Liver (tissue), 9 donors: ENCODE results near the gene CDPF1. TPM values are rescaled to one million over a fixed set of nuclear protein-coding genes. Genes with fewer than 3 reads are reported as not detected.

Source experiments
- DNase-seq: peaks from one replicate; pipeline ENCODE4 v3.0.0-alpha.2; 2017; ENCODE audit warnings: low spot score
- H3K27ac ChIP-seq, 2 donors: one replicate each; pipeline ENCODE4 v1.7.0; 2013; ENCODE audit warnings: inconsistent platforms in 2 of 2, low read length in 2 of 2, control low read depth in 1 of 2, low read depth in 1 of 2, mild to moderate bottlenecking in 1 of 2
- H3K27me3 ChIP-seq, 4 donors: one replicate each; pipeline versions ENCODE4 v1.6.1 to v1.7.0; 2013; ENCODE audit warnings: low read length in 3 of 4, inconsistent platforms in 1 of 4, mild to moderate bottlenecking in 1 of 4, moderate library complexity in 1 of 4; ENCODE audit not compliant: control insufficient read depth in 4 of 4, insufficient read depth in 4 of 4
- H3K36me3 ChIP-seq, 4 donors: one replicate each; pipeline versions ENCODE4 v1.6.1 to v1.7.0; 2013; ENCODE audit warnings: low read length in 3 of 4, mild to moderate bottlenecking in 3 of 4, low read depth in 1 of 4, moderate library complexity in 1 of 4; ENCODE audit not compliant: control insufficient read depth in 4 of 4, insufficient read depth in 3 of 4
- H3K4me1 ChIP-seq, 4 donors: one replicate each; pipeline versions ENCODE4 v1.6.1 to v1.7.0; 2013; ENCODE audit warnings: low read length in 3 of 4, mild to moderate bottlenecking in 3 of 4, moderate library complexity in 1 of 4; ENCODE audit not compliant: control insufficient read depth in 4 of 4, insufficient read depth in 4 of 4
- H3K4me3 ChIP-seq, 3 donors: one replicate each; pipeline versions ENCODE4 v1.6.1 to v1.7.0; 2013; ENCODE audit warnings: low read length in 3 of 3, control low read depth in 1 of 3, low read depth in 1 of 3, mild to moderate bottlenecking in 1 of 3
- H3K9ac ChIP-seq, 2 donors: one replicate each; pipeline ENCODE4 v1.7.0; 2013; ENCODE audit warnings: low read length in 2 of 2, mild to moderate bottlenecking in 2 of 2, moderate library complexity in 2 of 2, control low read depth in 1 of 2, low read depth in 1 of 2
- H3K9me3 ChIP-seq, 4 donors: one replicate each; pipeline versions ENCODE4 v1.6.1 to v1.7.0; 2013; ENCODE audit warnings: low read length in 3 of 4; ENCODE audit not compliant: control insufficient read depth in 4 of 4
- EGR1 ChIP-seq, 2 donors: IDR thresholded peaks; 2 replicates each; pipeline ENCODE4 v1.6.1; 2016 to 2018; ENCODE audit warnings: antibody characterized with exemption in 2 of 2, low read depth in 2 of 2
- FOXA1 ChIP-seq: IDR thresholded peaks from 2 replicates; pipeline ENCODE4 v1.6.1; 2016; ENCODE audit warnings: antibody characterized with exemption
- FOXA2 ChIP-seq: IDR thresholded peaks from 2 replicates; pipeline ENCODE4 v1.6.1; 2016; ENCODE audit warnings: antibody characterized with exemption
- GABPA ChIP-seq, 2 donors: IDR thresholded peaks in 1 of 2; conservative IDR thresholded peaks in 1 of 2; 2 replicates each; pipeline ENCODE4 v1.6.1; 2016; ENCODE audit warnings: antibody characterized with exemption in 2 of 2, mild to moderate bottlenecking in 1 of 2, moderate library complexity in 1 of 2
- HNF4A ChIP-seq, 2 donors: conservative IDR thresholded peaks; 2 replicates each; pipeline ENCODE4 v1.6.1; 2016; ENCODE audit warnings: antibody characterized with exemption in 2 of 2, mild to moderate bottlenecking in 2 of 2
- HNF4G ChIP-seq: IDR thresholded peaks from 2 replicates; pipeline ENCODE4 v1.6.1; 2016; ENCODE audit warnings: antibody characterized with exemption
- JUND ChIP-seq, 2 donors: IDR thresholded peaks; 2 replicates each; pipeline ENCODE4 v1.6.1; 2016; ENCODE audit warnings: antibody characterized with exemption in 2 of 2
- NR2F2 ChIP-seq: IDR thresholded peaks from 2 replicates; pipeline ENCODE4 v1.6.1; 2016; ENCODE audit warnings: antibody characterized with exemption
- RAD21 ChIP-seq, 2 donors: IDR thresholded peaks; 2 replicates each; pipeline ENCODE4 v1.6.1; 2016; ENCODE audit warnings: antibody characterized with exemption in 2 of 2, mild to moderate bottlenecking in 2 of 2
- RXRA ChIP-seq, 2 donors: IDR thresholded peaks; 2 replicates each; pipeline ENCODE4 v1.6.1; 2017 to 2018; ENCODE audit warnings: antibody characterized with exemption in 2 of 2, mild to moderate bottlenecking in 1 of 2
- SP1 ChIP-seq: IDR thresholded peaks from 2 replicates; pipeline ENCODE4 v1.6.1; 2018; ENCODE audit warnings: antibody characterized with exemption, mild to moderate bottlenecking
- TAF1 ChIP-seq: conservative IDR thresholded peaks from 2 replicates; pipeline ENCODE4 v1.6.1; 2016; ENCODE audit warnings: antibody characterized with exemption, mild to moderate bottlenecking
- YY1 ChIP-seq: IDR thresholded peaks from 2 replicates; pipeline ENCODE4 v1.6.1; 2016; ENCODE audit warnings: antibody characterized with exemption, mild to moderate bottlenecking
- WGBS: extraction: QIAGEN DNeasy Blood & Tissue Kit; methylation state at CpG from one replicate; pipeline ENCODE4 v1.1.7; 2013; 5-methylcytosine and 5-hydroxymethylcytosine counted together
- polyA plus RNA-seq, 2 donors: library from polyadenylated mRNA; stranded (reverse) in 1 of 2; unstranded in 1 of 2; fragments of 200-250 nt in 1 of 2; fragments of >200 nt in 1 of 2; fragmentation: Nextera tagmentation in 1 of 2; extraction: Ambion mirVana in 1 of 2; gene quantifications; one replicate each; pipeline versions ENCODE4 v1.2.1 to v1.2.3, GENCODE V29; 2013 to 2015
- total RNA-seq, 2 donors: library from RNA; depleted of rRNA; stranded (reverse); fragments of >200 nt; gene quantifications; one replicate each; pipeline ENCODE4 v1.2.3, GENCODE V29; 2014
- TF ChIP-seq, protein P1 (sequence below): IDR thresholded peaks from 2 replicates; pipeline ENCODE4 v1.6.1; 2016; ENCODE audit warnings: antibody characterized with exemption
- TF ChIP-seq, protein P2 (sequence below): fragments of 150-350 bp; IDR thresholded peaks from 2 replicates; pipeline ENCODE4 v1.5.1; 2017; ENCODE audit warnings: improper control_type of control experiment, low read depth, low read length; ENCODE audit not compliant: missing input control
- TF ChIP-seq, protein P3 (sequence below): IDR thresholded peaks from 2 replicates; pipeline ENCODE4 v1.6.1; 2016; ENCODE audit warnings: antibody characterized with exemption, mild to moderate bottlenecking
- TF ChIP-seq, protein P4 (sequence below): IDR thresholded peaks from 2 replicates; pipeline ENCODE4 v1.6.1; 2016; ENCODE audit warnings: antibody characterized with exemption
- TF ChIP-seq, protein P5 (sequence below): IDR thresholded peaks from 2 replicates; pipeline ENCODE4 v1.6.1; 2016; ENCODE audit warnings: antibody characterized with exemption
- donor health status: healthy.
- donor health status: healthy.
- donor health status: healthy.
- donor health status: healthy.
- donor health status: healthy.

The CDPF1 gene
- total and polyA plus RNA-seq, 4 donors: 3.9 to 6.6 (median 5.3) TPM

DNA sequence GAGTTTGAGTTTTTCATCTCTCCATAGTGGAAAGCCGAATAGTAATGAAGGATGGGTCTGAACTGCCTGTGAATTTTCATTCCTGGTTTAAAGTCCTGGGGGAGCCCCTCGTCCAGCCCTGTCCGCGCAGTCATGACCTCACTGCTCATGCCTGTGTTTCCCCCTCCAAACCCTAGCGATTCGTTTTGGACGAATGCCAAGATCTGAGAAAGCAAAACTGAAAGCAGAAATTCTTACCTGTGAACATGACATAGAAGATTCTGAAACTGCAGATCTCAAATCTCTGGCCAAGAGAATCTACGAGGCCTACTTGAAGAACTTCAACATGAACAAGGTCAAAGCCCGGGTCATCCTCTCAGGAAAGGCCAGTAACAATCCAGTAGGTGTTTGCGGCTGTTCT is 30.5 kb downstream of the CDPF1 start (continued):
- TF ChIP-seq, protein P1, sequence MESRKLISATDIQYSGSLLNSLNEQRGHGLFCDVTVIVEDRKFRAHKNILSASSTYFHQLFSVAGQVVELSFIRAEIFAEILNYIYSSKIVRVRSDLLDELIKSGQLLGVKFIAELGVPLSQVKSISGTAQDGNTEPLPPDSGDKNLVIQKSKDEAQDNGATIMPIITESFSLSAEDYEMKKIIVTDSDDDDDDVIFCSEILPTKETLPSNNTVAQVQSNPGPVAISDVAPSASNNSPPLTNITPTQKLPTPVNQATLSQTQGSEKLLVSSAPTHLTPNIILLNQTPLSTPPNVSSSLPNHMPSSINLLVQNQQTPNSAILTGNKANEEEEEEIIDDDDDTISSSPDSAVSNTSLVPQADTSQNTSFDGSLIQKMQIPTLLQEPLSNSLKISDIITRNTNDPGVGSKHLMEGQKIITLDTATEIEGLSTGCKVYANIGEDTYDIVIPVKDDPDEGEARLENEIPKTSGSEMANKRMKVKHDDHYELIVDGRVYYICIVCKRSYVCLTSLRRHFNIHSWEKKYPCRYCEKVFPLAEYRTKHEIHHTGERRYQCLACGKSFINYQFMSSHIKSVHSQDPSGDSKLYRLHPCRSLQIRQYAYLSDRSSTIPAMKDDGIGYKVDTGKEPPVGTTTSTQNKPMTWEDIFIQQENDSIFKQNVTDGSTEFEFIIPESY: no peak

DNA sequence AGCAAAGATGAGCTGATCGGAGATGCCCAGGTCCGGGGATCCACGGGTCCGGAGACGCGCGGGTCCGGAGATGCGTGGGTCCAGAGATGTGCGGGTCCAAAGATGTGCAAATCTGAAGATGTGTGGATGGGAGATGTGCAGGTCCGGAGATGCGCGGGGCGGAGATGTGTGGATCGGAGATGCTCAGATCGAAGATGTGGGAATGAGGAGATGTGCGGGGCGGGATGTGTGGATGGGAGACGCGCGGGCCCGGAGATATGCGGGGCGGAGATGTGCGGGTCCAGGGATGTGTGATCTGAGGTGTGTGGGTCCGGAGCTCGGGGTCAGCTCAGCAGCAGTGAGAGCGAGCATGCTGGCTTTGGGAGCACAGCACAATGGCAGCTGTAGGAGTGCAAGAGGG is 35.5 kb downstream of the CDPF1 start:
- H3K27me3 ChIP-seq: no peaks in the 10 kb centered on the region
- H3K4me3 ChIP-seq: no peak overlapping the region
- H3K4me1 ChIP-seq: peaks cover 0 to 3% (median 0%) of the 10 kb centered on the region in 4 donors
- 98% methylated on average over 28 of the region's 28 CpGs for WGBS
- DNase-seq: no peak
- H3K9me3 ChIP-seq: no peaks in the 10 kb centered on the region
- TF ChIP-seq RXRA (IDR thresholded peaks at IDR 0.05) (no peak), RAD21 (IDR thresholded peaks at IDR 0.05) (no peak), FOXA2 (no peak), EGR1 (IDR thresholded peaks at IDR 0.05; ENCODE audit: low read depth in 2 of 2) (no peak), HNF4G (no peak), YY1 (no peak), NR2F2 (no peak), HNF4A (conservative IDR thresholded peaks at IDR 0.05) (no peak), JUND (IDR thresholded peaks at IDR 0.05) (no peak), FOXA1 (no peak), SP1 (no peak), GABPA (IDR thresholded peaks at IDR 0.05 in 1 of 2, conservative IDR thresholded peaks at IDR 0.05 in 1 of 2) (no peak), TAF1 (no peak)
- TF ChIP-seq, protein P2, sequence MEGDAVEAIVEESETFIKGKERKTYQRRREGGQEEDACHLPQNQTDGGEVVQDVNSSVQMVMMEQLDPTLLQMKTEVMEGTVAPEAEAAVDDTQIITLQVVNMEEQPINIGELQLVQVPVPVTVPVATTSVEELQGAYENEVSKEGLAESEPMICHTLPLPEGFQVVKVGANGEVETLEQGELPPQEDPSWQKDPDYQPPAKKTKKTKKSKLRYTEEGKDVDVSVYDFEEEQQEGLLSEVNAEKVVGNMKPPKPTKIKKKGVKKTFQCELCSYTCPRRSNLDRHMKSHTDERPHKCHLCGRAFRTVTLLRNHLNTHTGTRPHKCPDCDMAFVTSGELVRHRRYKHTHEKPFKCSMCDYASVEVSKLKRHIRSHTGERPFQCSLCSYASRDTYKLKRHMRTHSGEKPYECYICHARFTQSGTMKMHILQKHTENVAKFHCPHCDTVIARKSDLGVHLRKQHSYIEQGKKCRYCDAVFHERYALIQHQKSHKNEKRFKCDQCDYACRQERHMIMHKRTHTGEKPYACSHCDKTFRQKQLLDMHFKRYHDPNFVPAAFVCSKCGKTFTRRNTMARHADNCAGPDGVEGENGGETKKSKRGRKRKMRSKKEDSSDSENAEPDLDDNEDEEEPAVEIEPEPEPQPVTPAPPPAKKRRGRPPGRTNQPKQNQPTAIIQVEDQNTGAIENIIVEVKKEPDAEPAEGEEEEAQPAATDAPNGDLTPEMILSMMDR: no peak
- TF ChIP-seq, protein P3, sequence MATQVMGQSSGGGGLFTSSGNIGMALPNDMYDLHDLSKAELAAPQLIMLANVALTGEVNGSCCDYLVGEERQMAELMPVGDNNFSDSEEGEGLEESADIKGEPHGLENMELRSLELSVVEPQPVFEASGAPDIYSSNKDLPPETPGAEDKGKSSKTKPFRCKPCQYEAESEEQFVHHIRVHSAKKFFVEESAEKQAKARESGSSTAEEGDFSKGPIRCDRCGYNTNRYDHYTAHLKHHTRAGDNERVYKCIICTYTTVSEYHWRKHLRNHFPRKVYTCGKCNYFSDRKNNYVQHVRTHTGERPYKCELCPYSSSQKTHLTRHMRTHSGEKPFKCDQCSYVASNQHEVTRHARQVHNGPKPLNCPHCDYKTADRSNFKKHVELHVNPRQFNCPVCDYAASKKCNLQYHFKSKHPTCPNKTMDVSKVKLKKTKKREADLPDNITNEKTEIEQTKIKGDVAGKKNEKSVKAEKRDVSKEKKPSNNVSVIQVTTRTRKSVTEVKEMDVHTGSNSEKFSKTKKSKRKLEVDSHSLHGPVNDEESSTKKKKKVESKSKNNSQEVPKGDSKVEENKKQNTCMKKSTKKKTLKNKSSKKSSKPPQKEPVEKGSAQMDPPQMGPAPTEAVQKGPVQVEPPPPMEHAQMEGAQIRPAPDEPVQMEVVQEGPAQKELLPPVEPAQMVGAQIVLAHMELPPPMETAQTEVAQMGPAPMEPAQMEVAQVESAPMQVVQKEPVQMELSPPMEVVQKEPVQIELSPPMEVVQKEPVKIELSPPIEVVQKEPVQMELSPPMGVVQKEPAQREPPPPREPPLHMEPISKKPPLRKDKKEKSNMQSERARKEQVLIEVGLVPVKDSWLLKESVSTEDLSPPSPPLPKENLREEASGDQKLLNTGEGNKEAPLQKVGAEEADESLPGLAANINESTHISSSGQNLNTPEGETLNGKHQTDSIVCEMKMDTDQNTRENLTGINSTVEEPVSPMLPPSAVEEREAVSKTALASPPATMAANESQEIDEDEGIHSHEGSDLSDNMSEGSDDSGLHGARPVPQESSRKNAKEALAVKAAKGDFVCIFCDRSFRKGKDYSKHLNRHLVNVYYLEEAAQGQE: no peak
- TF ChIP-seq, protein P1: no peak
- TF ChIP-seq, protein P4, sequence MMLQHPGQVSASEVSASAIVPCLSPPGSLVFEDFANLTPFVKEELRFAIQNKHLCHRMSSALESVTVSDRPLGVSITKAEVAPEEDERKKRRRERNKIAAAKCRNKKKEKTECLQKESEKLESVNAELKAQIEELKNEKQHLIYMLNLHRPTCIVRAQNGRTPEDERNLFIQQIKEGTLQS: no peak
- TF ChIP-seq, protein P5, sequence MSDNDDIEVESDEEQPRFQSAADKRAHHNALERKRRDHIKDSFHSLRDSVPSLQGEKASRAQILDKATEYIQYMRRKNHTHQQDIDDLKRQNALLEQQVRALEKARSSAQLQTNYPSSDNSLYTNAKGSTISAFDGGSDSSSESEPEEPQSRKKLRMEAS: no peak
- H3K27ac ChIP-seq: no peak overlapping the region
- H3K36me3 ChIP-seq: peaks cover 18 to 62% (median 46%) of the 10 kb centered on the region in 4 donors
- no peak overlapping the region for H3K9ac ChIP-seq
